Suprapubic skin (tissue), 4 donors: ENCODE measurements around the gene FOXE3. TPM values are rescaled to one million over a fixed set of nuclear protein-coding genes. Genes with fewer than 3 reads are reported as not detected.

Experiments
- DNase-seq, 2 donors: peaks; one replicate each; pipeline ENCODE4 v3.0.0-alpha.2; 2019; ENCODE audit warnings: low spot score in 2 of 2
- H3K27ac ChIP-seq: fragments of 200-600 bp; sonication (generic); one replicate; pipeline ENCODE4 v1.5.1; 2019
- H3K27me3 ChIP-seq: fragments of 200-600 bp; sonication (generic); one replicate; pipeline ENCODE4 v1.5.1; 2019
- H3K36me3 ChIP-seq: fragments of 200-600 bp; sonication (generic); one replicate; pipeline ENCODE4 v1.5.1; 2019
- H3K4me1 ChIP-seq: fragments of 200-600 bp; sonication (generic); one replicate; pipeline ENCODE4 v1.5.1; 2019
- H3K4me3 ChIP-seq: fragments of 200-600 bp; sonication (generic); one replicate; pipeline ENCODE4 v1.5.1; 2019; ENCODE audit warnings: mild to moderate bottlenecking
- H3K9me3 ChIP-seq: fragments of 200-600 bp; sonication (generic); one replicate; pipeline ENCODE4 v1.5.1; 2019
- EP300 ChIP-seq: sonication (generic); formaldehyde crosslinking; IDR thresholded peaks from one replicate; pipeline ENCODE4 v1.6.1; 2017; ENCODE audit warnings: antibody characterized with exemption
- POLR2A ChIP-seq, 2 donors: fragments of 450-650 bp; IDR thresholded peaks; one replicate each; pipeline ENCODE4 v1.6.1; 2017; ENCODE audit warnings: antibody characterized with exemption in 2 of 2, mild to moderate bottlenecking in 2 of 2, moderate library complexity in 2 of 2
- POLR2AphosphoS5 ChIP-seq, 3 donors: sonication (generic); formaldehyde crosslinking; IDR thresholded peaks; one replicate each; pipeline ENCODE4 v1.6.1; 2017; ENCODE audit warnings: antibody characterized with exemption in 3 of 3
- WGBS: methylation state at CpG from one replicate; pipeline ENCODE4 v1.1.5; 2018; 5-methylcytosine and 5-hydroxymethylcytosine counted together
- total RNA-seq, 4 donors: library from RNA; depleted of rRNA; stranded (reverse); fragments of >200 nt; gene quantifications; one replicate each; pipeline ENCODE4 v1.1.0, GENCODE V29; 2016
- TF ChIP-seq, protein P1 (sequence below), 2 donors: fragments of 200-600 bp in 1 of 2; fragments of 450-650 bp in 1 of 2; sonication (generic) in 1 of 2; IDR thresholded peaks; one replicate each; pipeline ENCODE4 v1.5.1; 2016 to 2019; ENCODE audit warnings: antibody characterized with exemption in 2 of 2, mild to moderate bottlenecking in 1 of 2, moderate library complexity in 1 of 2

FOXE3 gene
- total RNA-seq, 4 donors from 2014 or later: not detected

- Histone ChIP-seq H3K36me3 (no peaks in the 10 kb centered on the region), H3K4me1 (peaks cover 49% of the 10 kb centered on the region), H3K27ac (no peak overlapping the region), H3K9me3 (no peaks in the 10 kb centered on the region), H3K27me3 (peaks cover 96% of the 10 kb centered on the region), H3K4me3 (no peak overlapping the region)
- DNase-seq: no peak
- no peak for TF ChIP-seq POLR2A (IDR thresholded peaks at IDR 0.05)
- TF ChIP-seq EP300: no peak
- no peak for TF ChIP-seq POLR2AphosphoS5 (IDR thresholded peaks at IDR 0.05)
- TF ChIP-seq, protein P1, sequence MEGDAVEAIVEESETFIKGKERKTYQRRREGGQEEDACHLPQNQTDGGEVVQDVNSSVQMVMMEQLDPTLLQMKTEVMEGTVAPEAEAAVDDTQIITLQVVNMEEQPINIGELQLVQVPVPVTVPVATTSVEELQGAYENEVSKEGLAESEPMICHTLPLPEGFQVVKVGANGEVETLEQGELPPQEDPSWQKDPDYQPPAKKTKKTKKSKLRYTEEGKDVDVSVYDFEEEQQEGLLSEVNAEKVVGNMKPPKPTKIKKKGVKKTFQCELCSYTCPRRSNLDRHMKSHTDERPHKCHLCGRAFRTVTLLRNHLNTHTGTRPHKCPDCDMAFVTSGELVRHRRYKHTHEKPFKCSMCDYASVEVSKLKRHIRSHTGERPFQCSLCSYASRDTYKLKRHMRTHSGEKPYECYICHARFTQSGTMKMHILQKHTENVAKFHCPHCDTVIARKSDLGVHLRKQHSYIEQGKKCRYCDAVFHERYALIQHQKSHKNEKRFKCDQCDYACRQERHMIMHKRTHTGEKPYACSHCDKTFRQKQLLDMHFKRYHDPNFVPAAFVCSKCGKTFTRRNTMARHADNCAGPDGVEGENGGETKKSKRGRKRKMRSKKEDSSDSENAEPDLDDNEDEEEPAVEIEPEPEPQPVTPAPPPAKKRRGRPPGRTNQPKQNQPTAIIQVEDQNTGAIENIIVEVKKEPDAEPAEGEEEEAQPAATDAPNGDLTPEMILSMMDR (IDR thresholded peaks at IDR 0.05): no peak
- WGBS: 63% methylated on average over 5 of the region's 5 CpGs
These were observed 24.6 kb downstream of the FOXE3 start for GRCh38 chr1:47440599-47441081.

- Histone ChIP-seq H3K27ac (no peak overlapping the region), H3K9me3 (no peaks in the 10 kb centered on the region), H3K4me3 (no peak overlapping the region), H3K4me1 (peaks cover 43% of the 10 kb centered on the region), H3K27me3 (peaks cover 96% of the 10 kb centered on the region), H3K36me3 (no peaks in the 10 kb centered on the region)
- TF ChIP-seq POLR2AphosphoS5 (IDR thresholded peaks at IDR 0.05): no peak
- TF ChIP-seq, protein P1 (IDR thresholded peaks at IDR 0.05): no peak
- TF ChIP-seq EP300: no peak
- TF ChIP-seq POLR2A (IDR thresholded peaks at IDR 0.05): no peak
- DNase-seq: no peak
- 94% methylated on average over 3 of the region's 3 CpGs for WGBS
These were observed 25.5 kb downstream of the FOXE3 start for GRCh38 chr1:47441450-47442106.

GRCh38 chr1:47442202-47442601 is 26.1 kb downstream of the FOXE3 start:
- 88% methylated on average over 4 of the region's 4 CpGs for WGBS
- Histone ChIP-seq H3K4me1 (peaks cover 37% of the 10 kb centered on the region), H3K27ac (no peak overlapping the region), H3K4me3 (no peak overlapping the region), H3K9me3 (no peaks in the 10 kb centered on the region), H3K27me3 (peaks cover 96% of the 10 kb centered on the region), H3K36me3 (no peaks in the 10 kb centered on the region)
- DNase-seq: no peak
- no peak for TF ChIP-seq EP300

GRCh38 chr1:47442842-47443529 is 26.9 kb downstream of the FOXE3 start:
- 53% methylated on average over 9 of the region's 9 CpGs for WGBS
- TF ChIP-seq, protein P1 (IDR thresholded peaks at IDR 0.05): no peak
- TF ChIP-seq EP300: no peak
- no peak for TF ChIP-seq POLR2AphosphoS5 (IDR thresholded peaks at IDR 0.05)
- TF ChIP-seq POLR2A (IDR thresholded peaks at IDR 0.05): no peak
- Histone ChIP-seq H3K27ac (no peak overlapping the region), H3K27me3 (peaks cover 96% of the 10 kb centered on the region), H3K36me3 (no peaks in the 10 kb centered on the region), H3K4me1 (peaks cover 29% of the 10 kb centered on the region), H3K4me3 (no peak overlapping the region), H3K9me3 (no peaks in the 10 kb centered on the region)
- DNase-seq: no peak

DNA sequence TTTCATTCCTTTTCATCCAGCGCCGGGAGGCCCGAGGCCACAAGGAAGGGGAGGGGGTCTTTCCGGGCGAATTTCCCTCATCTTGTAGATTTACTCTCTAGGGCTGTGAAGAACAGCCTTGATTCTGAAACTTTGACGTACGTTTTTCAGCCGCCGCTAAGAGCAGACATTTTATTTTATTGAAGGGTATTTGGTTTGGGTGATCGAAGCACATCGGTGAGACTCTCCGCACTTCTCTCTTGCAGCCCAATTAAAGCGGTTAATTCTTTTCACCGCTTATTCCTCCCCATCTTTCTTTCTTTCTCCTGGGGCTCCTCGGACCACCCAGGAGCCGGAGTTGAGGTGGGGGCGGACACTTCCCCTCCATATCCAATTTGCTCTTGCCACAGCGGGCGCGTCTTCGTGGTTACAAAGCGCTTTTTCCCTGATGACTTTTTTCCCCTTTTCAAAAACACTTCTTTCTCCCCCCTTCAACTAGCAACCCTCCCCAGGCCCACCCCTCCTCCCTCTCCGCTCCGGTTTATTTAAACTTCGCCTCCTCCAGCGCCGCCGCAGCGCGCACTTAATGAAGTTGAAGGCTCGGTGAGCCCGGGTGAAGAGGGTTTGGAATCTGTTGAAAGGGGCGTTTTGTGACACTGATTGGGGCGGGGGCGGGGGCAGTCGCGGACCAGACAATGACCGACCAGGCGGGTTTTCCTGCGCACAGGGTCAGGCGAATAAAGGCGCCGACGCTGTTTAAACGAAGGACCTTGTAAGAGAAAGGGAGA is 27.6 kb downstream of the FOXE3 start:
- Histone ChIP-seq H3K27me3 (peaks cover 97% of the 10 kb centered on the region), H3K4me1 (peaks cover 24% of the 10 kb centered on the region), H3K36me3 (no peaks in the 10 kb centered on the region), H3K4me3 (no peak overlapping the region), H3K27ac (no peak overlapping the region), H3K9me3 (no peaks in the 10 kb centered on the region)
- no peak for DNase-seq
- TF ChIP-seq, protein P1 (IDR thresholded peaks at IDR 0.05): no peak
- TF ChIP-seq POLR2AphosphoS5 (IDR thresholded peaks at IDR 0.05): no peak
- TF ChIP-seq POLR2A (IDR thresholded peaks at IDR 0.05): no peak
- TF ChIP-seq EP300: no peak
- WGBS: 24% methylated on average over 45 of the region's 45 CpGs
